Muscle of arm (tissue), 14 donors: ENCODE measurements around the gene ACSM5. TPM values are rescaled to one million over a fixed set of nuclear protein-coding genes. Genes with fewer than 3 reads are reported as not detected.

Experiments used
- DNase-seq: peaks from one replicate; pipeline ENCODE4 v3.0.0-alpha.2; 2013
- long read RNA-seq, 11 donors: transcript quantifications; one replicate each; lab custom pipeline, GENCODE V29; 2026
- polyA plus RNA-seq, 12 donors: library from polyadenylated mRNA; unstranded; fragments of 120-200 nt; gene quantifications; one replicate each; pipeline ENCODE4 v1.2.1, GENCODE V29; 2013; ENCODE audit not compliant: insufficient read length in 12 of 12

The ACSM5 gene
- polyA plus RNA-seq = 1 to 10 TPM in 1 of 12 donors, under 1 TPM in 8, not detected in 3; 0.11 to 1.9 (median 0.33) TPM
- long read RNA-seq, donor 1 = 0 reads
- long read RNA-seq, donor 2 = 0 reads
- long read RNA-seq, donor 3 = 0 reads
- long read RNA-seq, donor 4 = 0 reads
- long read RNA-seq, donor 5 = 0 reads
- long read RNA-seq, donor 6 = 0 reads
- long read RNA-seq, donor 7 = 0 reads
- long read RNA-seq, donor 8 = 0 reads
- long read RNA-seq, donor 9 = 0 reads
- long read RNA-seq, donor 10 = 0 reads
- long read RNA-seq, donor 11 = 0 reads

GRCh38 chr16:20409398-20410120, at the start of gene ACSM5:
TSS of gene ACSM5 (plus strand) at chr16:20409534. CDS start at chr16:20411485, 1,951 bp downstream.
- no peak for DNase-seq

GRCh38 chr16:20359997-20360396, 49.3 kb upstream of the ACSM5 start:
- no peak for DNase-seq

- DNase-seq = no peak
These were observed 46.1 kb upstream of the ACSM5 start for GRCh38 chr16:20363191-20363590.

GRCh38 chr16:20364051-20364450, 45.3 kb upstream of the ACSM5 start:
- DNase-seq = no peak

- DNase-seq = no peak
These were observed 39.8 kb upstream of the ACSM5 start for GRCh38 chr16:20369452-20370054.

- DNase-seq = no peak
These were observed 36.6 kb upstream of the ACSM5 start for GRCh38 chr16:20372701-20373100.

- no peak for DNase-seq
These were observed 32.2 kb upstream of the ACSM5 start for GRCh38 chr16:20377181-20377580.

- no peak for DNase-seq
These were observed 28.6 kb upstream of the ACSM5 start for GRCh38 chr16:20380782-20381181.

- no peak for DNase-seq
These were observed 27.0 kb upstream of the ACSM5 start for GRCh38 chr16:20382202-20382948.

GRCh38 chr16:20383106-20384029, 26.0 kb upstream of the ACSM5 start:
- peak; percentile 45 for DNase-seq

GRCh38 chr16:20385844-20386832, 23.2 kb upstream of the ACSM5 start:
- peak; percentile 48 for DNase-seq

- no peak for DNase-seq
These were observed 21.4 kb upstream of the ACSM5 start for GRCh38 chr16:20387978-20388377.

- no peak for DNase-seq
These were observed 20.5 kb upstream of the ACSM5 start for GRCh38 chr16:20388854-20389253.

GRCh38 chr16:20391045-20391444, 18.3 kb upstream of the ACSM5 start:
- DNase-seq = no peak

GRCh38 chr16:20393801-20394577, 15.3 kb upstream of the ACSM5 start:
- peak; percentile 26 for DNase-seq

GRCh38 chr16:20395946-20396345, 13.4 kb upstream of the ACSM5 start:
- no peak for DNase-seq

- no peak for DNase-seq
These were observed 12.4 kb upstream of the ACSM5 start for GRCh38 chr16:20396846-20397467.

GRCh38 chr16:20397468-20398074, 11.8 kb upstream of the ACSM5 start:
- no peak for DNase-seq
